CD8-positive, alpha-beta memory T cell (primary cell): Measurements from ENCODE around the gene AMT. TPM values are rescaled to one million over a fixed set of nuclear protein-coding genes. Genes with fewer than 3 reads are reported as not detected.

Source experiments
- CTCF ChIA-PET: fragments of 350-600 bp; sonication (Branson Sonifier 250); formaldehyde crosslinking; loops from one replicate; lab custom pipeline; 2021; ENCODE audit warnings: antibody characterized with exemption; lab: Charles Lee
- POLR2A ChIA-PET: fragments of 350-600 bp; sonication (Branson Sonifier 250); formaldehyde crosslinking; loops from one replicate; lab custom pipeline; 2021; ENCODE audit warnings: antibody characterized with exemption; lab: Charles Lee
- DNase-seq, 5 donors: peaks; one replicate each; pipeline versions ENCODE4 v3.0.0 to v3.0.0-alpha.2; 2020 to 2022; ENCODE audit warnings: mixed read lengths in 1 of 5
- H3K27ac ChIP-seq: one replicate; pipeline ENCODE4 v1.7.0; 2013; ENCODE audit warnings: low read depth, mild to moderate bottlenecking, low read length, moderate library complexity
- H3K27me3 ChIP-seq: 2 replicates; pipeline ENCODE4 v1.7.0; 2013; ENCODE audit warnings: low read length, mild to moderate bottlenecking; ENCODE audit not compliant: insufficient read depth, poor library complexity, severe bottlenecking
- H3K36me3 ChIP-seq: 2 replicates; pipeline ENCODE4 v1.7.0; 2013; ENCODE audit warnings: mild to moderate bottlenecking, low read length, moderate library complexity; ENCODE audit not compliant: insufficient read depth
- H3K4me1 ChIP-seq: 2 replicates; pipeline ENCODE4 v1.7.0; 2013; ENCODE audit warnings: mild to moderate bottlenecking, low read length, moderate library complexity; ENCODE audit not compliant: insufficient read depth
- H3K4me3 ChIP-seq: 2 replicates; pipeline ENCODE4 v1.7.0; 2013; ENCODE audit warnings: mild to moderate bottlenecking, low read length
- H3K9me3 ChIP-seq: 2 replicates; pipeline ENCODE4 v1.7.0; 2013; ENCODE audit warnings: mild to moderate bottlenecking, low read length
- H3K27ac Mint-ChIP-seq, 8 donors: one replicate each; pipeline ENCODE4 v1.8.0; 2020 to 2021; ENCODE audit warnings: mixed read lengths in 8 of 8, mild to moderate bottlenecking in 6 of 8, inconsistent platforms in 3 of 8, moderate library complexity in 3 of 8
- H3K27me3 Mint-ChIP-seq, 2 donors: one replicate each; pipeline ENCODE4 v1.8.0; 2020 to 2021; ENCODE audit warnings: mixed read lengths in 2 of 2, mild to moderate bottlenecking in 1 of 2, moderate library complexity in 1 of 2
- H3K36me3 Mint-ChIP-seq, 3 donors: one replicate each; pipeline ENCODE4 v1.8.0; 2020 to 2021; ENCODE audit warnings: mixed read lengths in 3 of 3, inconsistent platforms in 1 of 3, mild to moderate bottlenecking in 1 of 3
- H3K4me1 Mint-ChIP-seq, 3 donors: one replicate each; pipeline ENCODE4 v1.8.0; 2020 to 2021; ENCODE audit warnings: mixed read lengths in 3 of 3, inconsistent platforms in 1 of 3, mild to moderate bottlenecking in 1 of 3
- H3K4me3 Mint-ChIP-seq, 7 donors: one replicate each; pipeline ENCODE4 v1.8.0; 2020 to 2021; ENCODE audit warnings: mixed read lengths in 7 of 7, mild to moderate bottlenecking in 6 of 7, moderate library complexity in 4 of 7, inconsistent platforms in 2 of 7
- H3K9me3 Mint-ChIP-seq, 5 donors: one replicate each; pipeline ENCODE4 v1.8.0; 2020 to 2022; ENCODE audit warnings: mixed read lengths in 5 of 5, mild to moderate bottlenecking in 3 of 5, moderate library complexity in 2 of 5, inconsistent platforms in 1 of 5
- polyA plus RNA-seq: library from polyadenylated mRNA; unstranded; fragments of 300-500 nt; fragmentation: Illumina TruSeq; gene quantifications from one replicate; pipeline ENCODE4 v1.2.3, GENCODE V29; 2021
- total RNA-seq, 2 experiments: library from RNA; stranded (reverse); gene quantifications; one replicate each; pipeline ENCODE4 v1.2.3, GENCODE V29; 2021

Gene AMT
- total and polyA plus RNA-seq, 3 experiments from 2014 or later: 0.62 to 1.6 (median 1.3) TPM

GRCh38 chr3:49417516-49418120, 4.7 kb downstream of the AMT start:
- H3K9me3 Mint-ChIP-seq: no peaks in the 10 kb centered on the region
- Histone ChIP-seq H3K4me3 (no peak overlapping the region), H3K9me3 (no peaks in the 10 kb centered on the region), H3K27ac (no peak overlapping the region), H3K27me3 (no peaks in the 10 kb centered on the region), H3K36me3 (peaks cover 13% of the 10 kb centered on the region), H3K4me1 (peaks cover 48% of the 10 kb centered on the region)
- H3K4me3 Mint-ChIP-seq: peak overlapping the region in 4 of 7 donors; percentile 13 to 46 (median 33)
- ChIA-PET POLR2A (no interaction called here), CTCF (interaction anchor here (0.6 to 3.4 kb wide), 4 partner anchors 12 to 72 kb away, joined by 3 to 33 read pairs (median 6); partner anchors contain the start of gene NICN1)
- DNase-seq: no peak
- peaks cover 0 to 33% (median 3%) of the 10 kb centered on the region in 3 donors for H3K36me3 Mint-ChIP-seq
- peaks cover 55 to 77% (median 62%) of the 10 kb centered on the region in 3 donors for H3K4me1 Mint-ChIP-seq
- H3K27ac Mint-ChIP-seq: peak overlapping the region; percentile 74 to 98 (median 92)
- H3K27me3 Mint-ChIP-seq: peaks cover 0 to 1% of the 10 kb centered on the region in 2 donors

- peaks cover 0 to 4% of the 10 kb centered on the region in 2 donors for H3K27me3 Mint-ChIP-seq
- Histone ChIP-seq H3K4me3 (peak overlapping the region; percentile 36), H3K9me3 (no peaks in the 10 kb centered on the region), H3K4me1 (peaks cover 51% of the 10 kb centered on the region), H3K27ac (peak overlapping the region; percentile 12), H3K27me3 (no peaks in the 10 kb centered on the region), H3K36me3 (peaks cover 13% of the 10 kb centered on the region)
- no peaks in the 10 kb centered on the region for H3K9me3 Mint-ChIP-seq
- H3K36me3 Mint-ChIP-seq: peaks cover 0 to 34% (median 3%) of the 10 kb centered on the region in 3 donors
- H3K4me1 Mint-ChIP-seq: peaks cover 58 to 80% (median 65%) of the 10 kb centered on the region in 3 donors
- CTCF ChIA-PET: interaction anchor here (1.3 to 3.4 kb wide), 5 partner anchors 13 to 77 kb away, joined by 3 to 33 read pairs (median 10); partner anchors contain the start of genes NICN1 and USP4
- DNase-seq: no peak
- peak overlapping the region in 6 of 7 donors; percentile 72 to 90 (median 78) for H3K4me3 Mint-ChIP-seq
- POLR2A ChIA-PET: interaction anchor here (1.4 to 2.1 kb wide), 4 partner anchors 12 to 388 kb away, joined by 4 to 20 read pairs (median 8); partner anchors contain the start of genes GPX1, IMPDH2, NICN1 and USP4
- H3K27ac Mint-ChIP-seq: peak overlapping the region in 7 of 8 donors; percentile 90 to 98 (median 95)
Observed at GRCh38 chr3:49416867-49417266, 5.4 kb downstream of the AMT start.

GRCh38 chr3:49415931-49416601, 6.2 kb downstream of the AMT start:
- Mint-ChIP-seq H3K4me1 (peaks cover 59 to 74% (median 65%) of the 10 kb centered on the region in 3 donors), H3K27me3 (peaks cover 0 to 4% of the 10 kb centered on the region in 2 donors), H3K27ac (peak overlapping the region; percentile 90 to 98 (median 95)), H3K4me3 (peak overlapping the region; percentile 72 to 90 (median 79)), H3K9me3 (no peaks in the 10 kb centered on the region), H3K36me3 (peaks cover 0 to 35% (median 3%) of the 10 kb centered on the region in 3 donors)
- H3K9me3 ChIP-seq: no peaks in the 10 kb centered on the region
- peak; percentile 57 to 79 (median 68) for DNase-seq
- peak overlapping the region; percentile 45 for H3K4me3 ChIP-seq
- H3K27me3 ChIP-seq: no peaks in the 10 kb centered on the region
- CTCF ChIA-PET: interaction anchor here (0.8 to 3.4 kb wide), 9 partner anchors 12 to 76 kb away, joined by 3 to 33 read pairs (median 4); partner anchors contain the start of genes NICN1 and USP4
- peaks cover 51% of the 10 kb centered on the region for H3K4me1 ChIP-seq
- peak overlapping the region; percentile 92 for H3K27ac ChIP-seq
- H3K36me3 ChIP-seq: peaks cover 13% of the 10 kb centered on the region
- POLR2A ChIA-PET: interaction anchor here (0.6 to 2.1 kb wide), 10 partner anchors 9 to 387 kb away, joined by 3 to 20 read pairs (median 4); partner anchors contain the start of genes GPX1, IMPDH2, KLHDC8B and NICN1

DNA sequence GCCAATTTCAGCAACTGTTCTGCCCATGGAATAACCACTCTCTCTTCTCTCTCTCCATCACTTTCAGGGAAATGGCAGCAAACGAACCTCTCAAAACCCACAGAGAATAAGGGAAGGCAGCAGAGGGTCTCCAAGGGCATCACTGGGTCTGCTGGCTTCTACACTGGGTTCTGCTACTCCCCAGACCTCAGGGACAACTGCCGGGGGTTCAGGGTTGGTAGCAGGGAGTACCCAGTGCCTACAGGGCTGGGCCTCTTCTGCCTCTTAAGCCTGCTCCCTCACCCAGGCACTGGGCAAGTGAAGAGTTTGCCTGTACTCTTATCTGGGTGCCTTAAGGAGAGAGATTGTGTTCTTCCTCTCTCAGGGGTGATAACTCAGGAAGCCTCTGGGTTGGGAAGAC, 7.5 kb downstream of the AMT start:
- ChIA-PET POLR2A (interaction anchor here (3.4 kb wide), 1 partner anchor 15 kb away, joined by 24 read pairs; the partner anchor contains the start of gene NICN1), CTCF (interaction anchor here (2.5 to 3.4 kb wide), 3 partner anchors 15 to 75 kb away, joined by 10 to 33 read pairs (median 11); partner anchors contain the start of genes NICN1 and USP4)
- Mint-ChIP-seq H3K4me1 (peaks cover 66 to 79% (median 68%) of the 10 kb centered on the region in 3 donors), H3K4me3 (peak overlapping the region in 6 of 7 donors; percentile 4 to 79 (median 55)), H3K9me3 (no peaks in the 10 kb centered on the region), H3K27me3 (peaks cover 0 to 4% of the 10 kb centered on the region in 2 donors), H3K36me3 (peaks cover 0 to 38% (median 1%) of the 10 kb centered on the region in 3 donors), H3K27ac (peak overlapping the region; percentile 54 to 97 (median 94))
- H3K4me1 ChIP-seq: peaks cover 63% of the 10 kb centered on the region
- no peak for DNase-seq
- peaks cover 13% of the 10 kb centered on the region for H3K36me3 ChIP-seq
- H3K27ac ChIP-seq: peak overlapping the region; percentile 92
- no peaks in the 10 kb centered on the region for H3K9me3 ChIP-seq
- H3K27me3 ChIP-seq: no peaks in the 10 kb centered on the region
- no peak overlapping the region for H3K4me3 ChIP-seq

GRCh38 chr3:49413338-49413734, 8.9 kb downstream of the AMT start:
- H3K27ac Mint-ChIP-seq: peak overlapping the region; percentile 85 to 97 (median 94)

DNA sequence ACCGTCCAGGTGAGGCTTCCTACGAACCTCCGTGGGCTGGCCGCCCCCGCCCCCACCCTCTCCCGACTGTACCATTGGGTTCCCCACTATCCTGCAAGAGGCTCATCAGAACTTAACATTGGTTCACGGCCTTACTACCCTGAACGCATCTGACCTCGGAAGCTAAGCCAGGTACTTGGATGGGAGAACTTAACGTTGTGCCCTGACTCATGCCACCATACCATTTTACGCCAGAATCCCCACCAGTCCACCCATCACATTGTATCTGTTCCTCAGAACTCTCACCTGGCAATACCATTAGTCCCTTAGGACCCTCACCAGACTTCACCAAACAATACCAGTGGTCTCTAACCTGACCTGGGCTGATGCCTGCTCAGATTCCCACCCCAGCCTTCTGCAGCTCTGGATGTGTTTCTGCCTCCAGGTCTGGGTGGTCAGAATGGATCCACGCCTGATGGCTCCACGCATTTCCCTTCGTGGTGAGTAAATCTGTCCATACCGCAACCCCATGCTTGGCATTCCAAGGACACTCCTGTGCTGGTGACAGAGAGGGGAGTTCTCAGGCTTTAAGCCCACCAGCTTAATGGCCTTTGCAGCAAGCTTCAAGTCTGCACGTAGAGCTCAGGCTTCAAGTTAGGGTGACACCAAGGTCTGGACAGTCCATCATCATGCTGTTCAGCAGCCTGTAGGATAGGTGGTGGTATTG, 9.5 kb downstream of the AMT start:
- Histone ChIP-seq H3K27me3 (no peaks in the 10 kb centered on the region), H3K27ac (peak overlapping the region; percentile 95), H3K4me1 (peaks cover 76% of the 10 kb centered on the region), H3K36me3 (peaks cover 6% of the 10 kb centered on the region), H3K4me3 (peak overlapping the region; percentile 93), H3K9me3 (no peaks in the 10 kb centered on the region)
- H3K9me3 Mint-ChIP-seq: no peaks in the 10 kb centered on the region
- peaks cover 70 to 82% (median 73%) of the 10 kb centered on the region in 3 donors for H3K4me1 Mint-ChIP-seq
- H3K4me3 Mint-ChIP-seq: peak overlapping the region; percentile 88 to 96 (median 92)
- H3K27ac Mint-ChIP-seq: peak overlapping the region; percentile 88 to 97 (median 94)
- ChIA-PET POLR2A (interaction anchor here (0.8 to 3.4 kb wide), 8 partner anchors 12 to 423 kb away, joined by 4 to 53 read pairs (median 6); partner anchors contain the start of genes DAG1, NICN1, QRICH1 and USP4), CTCF (interaction anchor here (1.2 to 3.1 kb wide), 5 partner anchors 16 to 302 kb away, joined by 4 to 19 read pairs (median 7); partner anchors contain the start of genes DAG1, NICN1 and USP4)
- peaks cover 0 to 3% of the 10 kb centered on the region in 2 donors for H3K27me3 Mint-ChIP-seq
- peaks cover 0 to 30% (median 1%) of the 10 kb centered on the region in 3 donors for H3K36me3 Mint-ChIP-seq
- DNase-seq: no peak

More at GRCh38 chr3:49413338-49413734, 8.9 kb downstream of the AMT start:
- Histone ChIP-seq H3K4me3 (peak overlapping the region; percentile 93), H3K9me3 (no peaks in the 10 kb centered on the region), H3K27ac (peak overlapping the region; percentile 95), H3K36me3 (peaks cover 6% of the 10 kb centered on the region), H3K4me1 (peaks cover 76% of the 10 kb centered on the region), H3K27me3 (no peaks in the 10 kb centered on the region)
- Mint-ChIP-seq H3K4me1 (peaks cover 69 to 81% (median 71%) of the 10 kb centered on the region in 3 donors), H3K27me3 (peaks cover 0 to 4% of the 10 kb centered on the region in 2 donors), H3K4me3 (peak overlapping the region; percentile 40 to 96 (median 90)), H3K9me3 (no peaks in the 10 kb centered on the region), H3K36me3 (peaks cover 0 to 32% (median 1%) of the 10 kb centered on the region in 3 donors)
- ChIA-PET POLR2A (interaction anchor here (3.4 kb wide), 1 partner anchor 16 kb away, joined by 24 read pairs; the partner anchor contains the start of gene NICN1), CTCF (interaction anchor here (1.7 to 3.1 kb wide), 3 partner anchors 15 to 73 kb away, joined by 7 to 19 read pairs (median 11); partner anchors contain the start of genes NICN1 and USP4)
- DNase-seq: no peak
